H1 (cell line): Measurements from ENCODE around the gene CFAP100. TPM values are rescaled to one million over a fixed set of nuclear protein-coding genes. Genes with fewer than 3 reads are reported as not detected.
A peak's percentile ranks its signal among the peaks of the same experiment; 100 is the strongest.

ENCODE experiments used
- CTCF ChIA-PET: fragments of 300-600 bp; sonication (Branson Sonifier 250); formaldehyde crosslinking; loops from one replicate; lab custom pipeline; 2021; ENCODE audit not compliant: partially characterized antibody; lab: Charles Lee
- POLR2A ChIA-PET: fragments of 300-600 bp; sonication (Branson Sonifier 250); formaldehyde crosslinking; loops from one replicate; lab custom pipeline; 2021; ENCODE audit warnings: inconsistent platforms; ENCODE audit not compliant: partially characterized antibody; lab: Charles Lee
- DNase-seq, 2 experiments: peaks; one replicate each; pipeline versions ENCODE4 v3.0.0 to v3.0.0-alpha.2; 2010 to 2022; ENCODE audit warnings: low spot score in 2 of 2, low read depth in 1 of 2, mixed read lengths in 1 of 2
- FAIRE-seq: peaks from 2 replicates; lab custom pipeline; 2011; peaks lifted over from hg19 to GRCh38; lab: Jason Lieb, UNC
- H2AFZ ChIP-seq: 2 replicates; pipeline ENCODE4 v1.8.1; 2012; ENCODE audit warnings: low read length, inconsistent platforms
- H2AK5ac ChIP-seq: 2 replicates; pipeline ENCODE4 v1.6.1; 2013; ENCODE audit warnings: low read depth, low read length
- H2BK120ac ChIP-seq: replicated peaks from 2 replicates; pipeline ENCODE3; 2013; ENCODE audit warnings: low read depth, low read length, inconsistent platforms
- H2BK12ac ChIP-seq: 2 replicates; pipeline ENCODE4 v1.6.1; 2013; ENCODE audit warnings: low read depth, low read length
- H2BK15ac ChIP-seq: 2 replicates; pipeline ENCODE4 v1.6.1; 2013; ENCODE audit warnings: low read length
- H2BK20ac ChIP-seq: 2 replicates; pipeline ENCODE4 v1.6.1; 2013; ENCODE audit warnings: low read length
- H2BK5ac ChIP-seq: 2 replicates; pipeline ENCODE4 v1.6.1; 2013; ENCODE audit warnings: low read depth, low read length
- H3K14ac ChIP-seq: 2 replicates; pipeline ENCODE4 v1.6.1; 2013; ENCODE audit warnings: inconsistent platforms; ENCODE audit not compliant: insufficient read length
- H3K18ac ChIP-seq: 2 replicates; pipeline ENCODE4 v1.6.1; 2013; ENCODE audit warnings: low read length; ENCODE audit errors: extremely low read depth
- H3K23ac ChIP-seq: 2 replicates; pipeline ENCODE4 v1.6.1; 2013; ENCODE audit warnings: inconsistent platforms; ENCODE audit not compliant: insufficient read length
- H3K23me2 ChIP-seq: 2 replicates; pipeline ENCODE4 v1.6.1; 2013; ENCODE audit warnings: low read depth, low read length
- H3K27ac ChIP-seq: 2 replicates; pipeline ENCODE4 v1.6.1; 2011; ENCODE audit warnings: low read depth, low read length, inconsistent platforms
- H3K27me3 ChIP-seq, 4 experiments: replicated peaks in 1 of 4; 1 replicate in 1 of 4; 2 replicates in 3 of 4; pipeline versions ENCODE4 v1.6.1 to v1.8.1; 2011 to 2013; ENCODE audit warnings: low read length in 3 of 4, mild to moderate bottlenecking in 3 of 4, inconsistent platforms in 2 of 4, mixed read lengths in 2 of 4, moderate library complexity in 1 of 4; ENCODE audit not compliant: control insufficient read depth in 3 of 4, insufficient read depth in 3 of 4; ENCODE audit errors: extremely low read depth in 1 of 4
- H3K36me3 ChIP-seq, 4 experiments: 2 replicates each; pipeline versions ENCODE4 v1.6.1 to v1.8.1; 2011 to 2013; ENCODE audit warnings: mild to moderate bottlenecking in 4 of 4, low read length in 3 of 4, moderate library complexity in 2 of 4, control low read depth in 1 of 4, inconsistent platforms in 1 of 4; ENCODE audit not compliant: insufficient read depth in 4 of 4, control insufficient read depth in 2 of 4
- H3K4ac ChIP-seq: replicated peaks from 2 replicates; pipeline ENCODE3; 2013; ENCODE audit warnings: low read length, low read depth, mixed read lengths, inconsistent platforms; ENCODE audit not compliant: insufficient read length
- H3K4me1 ChIP-seq, 4 experiments: replicated peaks in 1 of 4; 1 replicate in 1 of 4; 2 replicates in 3 of 4; pipeline versions ENCODE4 v1.6.1 to v1.8.1; 2011 to 2013; ENCODE audit warnings: low read length in 3 of 4, inconsistent platforms in 2 of 4, mixed read lengths in 1 of 4; ENCODE audit not compliant: insufficient read depth in 4 of 4, control insufficient read depth in 3 of 4
- H3K4me2 ChIP-seq, 2 experiments: 2 replicates each; pipeline versions ENCODE4 v1.6.1 to v1.8.1; 2011 to 2013; ENCODE audit warnings: low read depth in 2 of 2, low read length in 2 of 2, control low read depth in 1 of 2, inconsistent platforms in 1 of 2, mild to moderate bottlenecking in 1 of 2; ENCODE audit not compliant: insufficient read depth in 1 of 2
- H3K4me3 ChIP-seq, 4 experiments: fragments of 200-600, 300-600 bp in 1 of 4; sonication (generic), shearing (Covaris generic), sonication (Bioruptor Twin) in 1 of 4; 2 replicates each; pipeline versions ENCODE4 v1.5.1 to v1.8.1; 2011 to 2016; ENCODE audit warnings: low read length in 4 of 4, low read depth in 3 of 4, control low read depth in 2 of 4, inconsistent platforms in 2 of 4, mild to moderate bottlenecking in 2 of 4, mixed read lengths in 1 of 4, moderate library complexity in 1 of 4; ENCODE audit not compliant: insufficient read depth in 2 of 4; ENCODE audit errors: extremely low read depth in 1 of 4
- H3K56ac ChIP-seq: replicated peaks from 2 replicates; pipeline ENCODE3; 2013; ENCODE audit warnings: low read depth, mild to moderate bottlenecking, mixed read lengths, low read length, inconsistent platforms; ENCODE audit not compliant: insufficient read length
- H3K79me1 ChIP-seq: 2 replicates; pipeline ENCODE4 v1.6.1; 2013; ENCODE audit warnings: low read depth, low read length, control low read depth
- H3K79me2 ChIP-seq, 2 experiments: 2 replicates each; pipeline versions ENCODE4 v1.6.1 to v1.8.1; 2012 to 2013; ENCODE audit warnings: low read length in 2 of 2, mild to moderate bottlenecking in 2 of 2, inconsistent platforms in 1 of 2; ENCODE audit not compliant: insufficient read depth in 2 of 2, control insufficient read depth in 1 of 2
- H3K9ac ChIP-seq, 4 experiments: replicated peaks in 1 of 4; 1 replicate in 1 of 4; 2 replicates in 3 of 4; pipeline versions ENCODE4 v1.6.1 to v1.8.1; 2011 to 2013; ENCODE audit warnings: low read depth in 3 of 4, low read length in 3 of 4, control low read depth in 2 of 4, mild to moderate bottlenecking in 2 of 4, moderate library complexity in 2 of 4, inconsistent platforms in 1 of 4; ENCODE audit errors: extremely low read depth in 1 of 4
- H3K9me3 ChIP-seq, 2 experiments: 2 replicates each; pipeline versions ENCODE4 v1.6.1 to v1.8.1; 2012 to 2013; ENCODE audit warnings: mild to moderate bottlenecking in 2 of 2, moderate library complexity in 2 of 2, control low read depth in 1 of 2, inconsistent platforms in 1 of 2, low read depth in 1 of 2, low read length in 1 of 2, mixed read lengths in 1 of 2; ENCODE audit not compliant: insufficient read depth in 2 of 2
- H4K20me1 ChIP-seq, 2 experiments: replicated peaks in 1 of 2; 2 replicates each; pipeline versions ENCODE3 to v1.8.1; 2011 to 2013; ENCODE audit warnings: inconsistent platforms in 2 of 2, low read length in 2 of 2, mild to moderate bottlenecking in 1 of 2; ENCODE audit not compliant: insufficient read depth in 2 of 2, control insufficient read depth in 1 of 2
- H4K5ac ChIP-seq: 2 replicates; pipeline ENCODE4 v1.6.1; 2013; ENCODE audit warnings: low read length, low read depth, mixed read lengths, inconsistent platforms; ENCODE audit not compliant: insufficient read length
- H4K8ac ChIP-seq: 2 replicates; pipeline ENCODE4 v1.8.0; 2013; ENCODE audit warnings: mild to moderate bottlenecking, moderate library complexity, low read length, inconsistent platforms; ENCODE audit not compliant: insufficient read depth; ENCODE audit errors: extremely low read depth
- H4K91ac ChIP-seq: replicated peaks from 2 replicates; pipeline ENCODE3; 2013; ENCODE audit warnings: low read length, mixed read lengths, inconsistent platforms; ENCODE audit not compliant: insufficient read length
- CHD2 ChIP-seq: IDR thresholded peaks from 2 replicates; pipeline ENCODE4 v1.6.1; 2012; ENCODE audit warnings: low read length, improper control_type of control experiment
- EZH2 ChIP-seq: fragments of 200-600 bp; sonication (generic); IDR thresholded peaks from 2 replicates; pipeline ENCODE4 v1.7.1; 2012; ENCODE audit warnings: low read depth, mild to moderate bottlenecking, moderate library complexity, low read length, inconsistent platforms; ENCODE audit not compliant: severe bottlenecking
- KDM5A ChIP-seq: fragments of 200-600 bp; IDR thresholded peaks from 2 replicates; pipeline ENCODE4 v1.7.1; 2012; ENCODE audit warnings: mild to moderate bottlenecking, low read length, inconsistent platforms, mixed read lengths
- MAFK ChIP-seq: IDR thresholded peaks from 2 replicates; pipeline ENCODE4 v1.6.1; 2012; ENCODE audit warnings: low read depth, mild to moderate bottlenecking, improper control_type of control experiment, low read length
- NRF1 ChIP-seq: IDR thresholded peaks from 2 replicates; pipeline ENCODE4 v1.6.1; 2011; ENCODE audit warnings: mild to moderate bottlenecking, low read depth, low read length, improper control_type of control experiment
- PHF8 ChIP-seq: fragments of 200-600 bp; sonication (generic); conservative IDR thresholded peaks from 2 replicates; pipeline ENCODE4 v1.7.1; 2012; ENCODE audit warnings: low read depth, mild to moderate bottlenecking, inconsistent platforms, low read length, moderate library complexity
- POLR2AphosphoS5 ChIP-seq: IDR thresholded peaks from 2 replicates; pipeline ENCODE4 v1.6.1; 2011; ENCODE audit warnings: low read depth, low read length
- RNF2 ChIP-seq: fragments of 200-900, 300-1000 bp; sonication (generic); IDR thresholded peaks from 2 replicates; pipeline ENCODE4 v1.7.1; 2016; ENCODE audit warnings: borderline replicate concordance, low read depth, mild to moderate bottlenecking, antibody characterized with exemption, low read length; ENCODE audit not compliant: poor library complexity, severe bottlenecking; ENCODE audit errors: missing control alignments
- RXRA ChIP-seq: IDR thresholded peaks from 2 replicates; pipeline ENCODE4 v1.6.1; 2011; ENCODE audit warnings: low read depth, mild to moderate bottlenecking, low read length, moderate library complexity; ENCODE audit not compliant: insufficient read depth
- TCF12 ChIP-seq: IDR thresholded peaks from 2 replicates; pipeline ENCODE4 v1.6.1; 2011; ENCODE audit warnings: low read depth, mild to moderate bottlenecking, low read length
- WGBS, 2 experiments: shearing (Covaris generic) in 1 of 2; methylation state at CpG; one replicate each; pipeline versions ENCODE4 v1.1.6 to v1.1.7; 2013 to 2015; ENCODE audit warnings: low lambda C conversion rate in 2 of 2, mixed read lengths in 2 of 2, inconsistent platforms in 1 of 2, low coverage in 1 of 2, missing lambda C conversion rate in 1 of 2; ENCODE audit not compliant: insufficient replicate concordance in 2 of 2, insufficient coverage in 1 of 2, insufficient read length in 1 of 2; ENCODE audit errors: extremely low coverage in 1 of 2, missing lambda C conversion rate in 1 of 2; 5-methylcytosine and 5-hydroxymethylcytosine counted together
- polyA plus RNA-seq, 7 experiments: library from polyadenylated mRNA; depleted of rRNA in 3 of 7; stranded (reverse) in 5 of 7; unstranded in 2 of 7; fragments of >200 nt in 5 of 7; fragments of 200-250 nt in 2 of 7; gene quantifications; 1 replicate in 5 of 7; 2 replicates in 1 of 7; 4 replicates in 1 of 7; pipeline versions ENCODE4 v1.2.1 to v1.2.3, GENCODE V29; 2011 to 2013; ENCODE audit warnings: missing spikeins in 2 of 7, mixed read lengths in 2 of 7
- total RNA-seq: library from RNA; stranded (reverse); fragmentation: NEBNext Ultra II Directional; extraction: Animal tissue kit (Norgen Biotek cat#: 25700); gene quantifications from 2 replicates; pipeline ENCODE4 v1.2.1, GENCODE V29; 2021

CFAP100 gene
- total and polyA plus RNA-seq, 2 of the 8 experiments (the other 6 are each of a cell fraction or from before 2014, with no cell fraction given), result 0.17 TPM; not detected in 1

DNA sequence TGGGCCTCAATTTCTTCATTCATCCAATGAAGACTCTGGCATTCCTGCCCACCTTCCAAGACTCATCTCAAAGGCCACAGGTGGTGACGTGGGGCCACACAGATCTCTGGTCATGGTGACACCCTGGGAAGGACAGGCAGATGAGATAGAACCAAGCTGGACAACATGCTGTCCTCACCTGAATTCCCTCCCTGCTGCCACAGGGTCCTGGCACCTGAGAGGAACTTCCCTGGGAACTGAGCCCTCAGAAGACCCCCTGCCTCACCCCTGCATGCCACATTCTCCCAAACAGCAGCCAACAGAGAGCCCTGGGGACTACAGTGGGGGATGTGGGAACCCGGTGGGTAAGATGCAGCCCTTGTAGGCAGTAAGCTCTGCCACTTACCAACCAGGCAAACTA lies 48.2 kb upstream of the CFAP100 start:
- TF ChIP-seq EZH2 (no peak), RXRA (no peak), KDM5A (no peak), TCF12 (no peak), MAFK (no peak), CHD2 (no peak), PHF8 (no peak), RNF2 (no peak), NRF1 (no peak), POLR2AphosphoS5 (no peak)
- H4K20me1 ChIP-seq, result peaks cover 0 to 21% of the 10 kb centered on the region in 2 experiments
- H3K4me2 ChIP-seq, result no peak overlapping the region
- FAIRE-seq, result no peak
- no peak overlapping the region for H3K14ac ChIP-seq
- no peaks in the 10 kb centered on the region for H3K23me2 ChIP-seq
- no peak overlapping the region for H3K9ac ChIP-seq
- H4K5ac ChIP-seq, result no peak overlapping the region
- no peak overlapping the region for H2BK120ac ChIP-seq
- H3K79me2 ChIP-seq, result no peaks in the 10 kb centered on the region; a peak in 1 of 4 replicates
- H3K4me1 ChIP-seq, result peaks cover 0 to 6% (median 3%) of the 10 kb centered on the region in 4 experiments; a peak in 5 of 7 replicates
- WGBS, 2 experiments, result 83% methylated on average over 2 of the region's 2 CpGs; no CpG with 5 or more reads in 1 of the 2 experiments
- no peaks in the 10 kb centered on the region for H3K9me3 ChIP-seq
- peak in 1 of 2 experiments; percentile 33 for DNase-seq
- no peak overlapping the region for H2AK5ac ChIP-seq
- no peak overlapping the region for H3K18ac ChIP-seq
- peaks cover 0 to 10% (median 6%) of the 10 kb centered on the region in 4 experiments; a peak in 4 of 8 replicates for H3K36me3 ChIP-seq
- CTCF ChIA-PET, result interaction anchor here (0.7 to 2.0 kb wide), 8 partner anchors 8 to 214 kb away, joined by 3 to 6 read pairs (median 3); no protein-coding TSS in a partner anchor
- H3K27me3 ChIP-seq, result no peaks in the 10 kb centered on the region
- POLR2A ChIA-PET, result interaction anchor here (1.4 kb wide), 1 partner anchor 12 kb away, joined by 3 read pairs; no protein-coding TSS in a partner anchor
- no peak overlapping the region for H2BK20ac ChIP-seq
- H3K4me3 ChIP-seq, result no peak overlapping the region
- no peak overlapping the region for H3K4ac ChIP-seq
- H3K79me1 ChIP-seq, result peaks cover 2% of the 10 kb centered on the region; the same call in 1 of the 2 replicates
- H4K91ac ChIP-seq, result no peak overlapping the region
- no peak overlapping the region for H2AFZ ChIP-seq
- H2BK5ac ChIP-seq, result no peak overlapping the region; the same call in 1 of the 2 replicates
- H3K23ac ChIP-seq, result no peak overlapping the region
- H4K8ac ChIP-seq, result no peak overlapping the region
- H2BK15ac ChIP-seq, result no peak overlapping the region
- no peak overlapping the region for H2BK12ac ChIP-seq
- H3K27ac ChIP-seq, result no peak overlapping the region
- no peak overlapping the region for H3K56ac ChIP-seq
